BE2C (cell line): ENCODE data around the gene NARF. TPM values are rescaled to one million over a fixed set of nuclear protein-coding genes. Genes with fewer than 3 reads are reported as not detected.
"Not testable (repeated sequence)": the region's sequence is repeated elsewhere in the genome, so short reads cannot be mapped to it uniquely, and the experiment has no call there.

Experiments
- DNase-seq: peaks from one replicate; pipeline ENCODE4 v3.0.0-alpha.2; 2020
- H3K27me3 ChIP-seq: fragments of 250-450 bp; sonication (Bioruptor Pico); 2 replicates; pipeline ENCODE4 v1.5.1; 2020; ENCODE audit warnings: mild to moderate bottlenecking
- H3K36me3 ChIP-seq: fragments of 250-450 bp; sonication (Bioruptor Pico); 2 replicates; pipeline ENCODE4 v1.5.1; 2020; ENCODE audit warnings: mild to moderate bottlenecking
- H3K4me1 ChIP-seq: fragments of 250-450 bp; sonication (Bioruptor Pico); 2 replicates; pipeline ENCODE4 v1.5.1; 2020
- H3K4me3 ChIP-seq: 2 replicates; pipeline ENCODE4 v1.5.1; 2011; ENCODE audit warnings: low read depth, low read length
- H3K9me3 ChIP-seq: fragments of 250-450 bp; sonication (Bioruptor Pico); 2 replicates; pipeline ENCODE4 v1.5.1; 2020
- polyA plus RNA-seq: library from polyadenylated mRNA; unstranded; fragments of >200 nt; gene quantifications from one replicate; pipeline ENCODE4 v1.2.1, GENCODE V29; 2012; ENCODE audit warnings: low read depth, missing spikeins; ENCODE audit not compliant: insufficient read length, insufficient read depth
- TF ChIP-seq, protein P1 (sequence below): IDR thresholded peaks from 2 replicates; pipeline ENCODE4 v1.5.1; 2012; ENCODE audit warnings: mild to moderate bottlenecking, low read depth, low read length

Gene NARF
- polyA plus RNA-seq = 108 TPM

DNA sequence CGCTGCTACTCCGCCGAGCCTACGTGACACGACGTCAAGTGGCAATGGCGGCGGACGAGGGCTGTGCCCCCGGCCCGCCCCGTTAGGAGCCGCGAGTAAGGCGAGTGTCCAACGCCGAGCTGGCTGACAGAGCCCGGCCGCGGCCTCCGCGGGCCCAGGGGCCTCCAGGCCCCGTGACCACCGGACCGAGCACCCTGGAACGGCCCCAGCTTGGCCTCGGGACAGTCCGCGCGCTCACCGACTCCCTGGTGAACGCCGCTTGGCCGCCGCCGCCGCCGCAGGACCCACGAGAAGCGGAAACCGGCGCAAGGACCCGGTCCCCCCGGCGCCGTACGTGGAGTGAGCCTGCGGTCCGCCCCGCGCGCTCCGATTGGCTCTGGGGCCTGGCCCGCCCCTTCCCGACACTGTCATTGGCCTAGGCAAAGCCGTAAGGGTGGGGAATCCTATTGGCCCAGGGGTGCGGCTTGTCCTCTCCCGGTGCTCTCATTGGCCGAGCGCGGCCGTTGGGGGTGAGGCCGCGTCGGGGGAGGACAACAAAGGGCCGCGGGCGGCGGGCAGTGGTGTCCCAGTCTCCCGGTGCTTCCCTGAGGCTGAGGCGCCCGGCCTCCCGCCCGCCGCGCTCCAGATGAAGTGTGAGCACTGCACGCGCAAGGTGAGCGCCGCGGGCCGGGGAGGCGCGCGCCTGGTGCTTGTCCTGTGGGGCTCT, at the start of gene NARF:
Gene NARF (plus strand): TSS at position 563 of the 706 bp plus-strand sequence. CDS start 63 bp downstream, at position 626.
- no peaks in the 10 kb centered on the region for H3K9me3 ChIP-seq
- peak within 1 kb of the TSS; percentile 92 for H3K4me3 ChIP-seq
- peaks cover 19% of the 10 kb centered on the region for H3K36me3 ChIP-seq
- no peaks in the 10 kb centered on the region for H3K27me3 ChIP-seq
- H3K4me1 ChIP-seq = peaks cover 3% of the 10 kb centered on the region; the same call in 1 of the 2 replicates
- TF ChIP-seq, protein P1, sequence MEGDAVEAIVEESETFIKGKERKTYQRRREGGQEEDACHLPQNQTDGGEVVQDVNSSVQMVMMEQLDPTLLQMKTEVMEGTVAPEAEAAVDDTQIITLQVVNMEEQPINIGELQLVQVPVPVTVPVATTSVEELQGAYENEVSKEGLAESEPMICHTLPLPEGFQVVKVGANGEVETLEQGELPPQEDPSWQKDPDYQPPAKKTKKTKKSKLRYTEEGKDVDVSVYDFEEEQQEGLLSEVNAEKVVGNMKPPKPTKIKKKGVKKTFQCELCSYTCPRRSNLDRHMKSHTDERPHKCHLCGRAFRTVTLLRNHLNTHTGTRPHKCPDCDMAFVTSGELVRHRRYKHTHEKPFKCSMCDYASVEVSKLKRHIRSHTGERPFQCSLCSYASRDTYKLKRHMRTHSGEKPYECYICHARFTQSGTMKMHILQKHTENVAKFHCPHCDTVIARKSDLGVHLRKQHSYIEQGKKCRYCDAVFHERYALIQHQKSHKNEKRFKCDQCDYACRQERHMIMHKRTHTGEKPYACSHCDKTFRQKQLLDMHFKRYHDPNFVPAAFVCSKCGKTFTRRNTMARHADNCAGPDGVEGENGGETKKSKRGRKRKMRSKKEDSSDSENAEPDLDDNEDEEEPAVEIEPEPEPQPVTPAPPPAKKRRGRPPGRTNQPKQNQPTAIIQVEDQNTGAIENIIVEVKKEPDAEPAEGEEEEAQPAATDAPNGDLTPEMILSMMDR = no peak
- peak; percentile 99 for DNase-seq

DNA sequence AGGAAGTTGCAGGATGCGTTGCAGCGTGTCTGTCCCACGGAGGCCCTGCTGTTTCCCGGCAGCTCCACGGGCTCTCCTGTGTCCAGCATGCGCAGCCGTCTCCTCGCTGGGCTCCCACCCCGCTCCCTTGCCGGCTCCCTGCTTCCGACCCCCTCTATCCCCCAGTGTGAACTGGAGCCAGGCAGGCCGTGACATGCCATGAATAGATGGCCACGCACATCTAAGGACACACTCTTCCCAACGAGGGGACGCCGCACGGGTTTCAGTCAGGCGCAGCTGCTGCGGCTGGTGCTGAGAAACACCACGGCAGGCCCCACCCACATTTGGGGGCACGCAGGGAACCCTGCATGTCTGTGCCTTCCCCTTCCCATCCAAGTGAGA, 49.6 kb upstream of the NARF start:
- no peaks in the 10 kb centered on the region; the same call in 1 of the 2 replicates for H3K36me3 ChIP-seq
- H3K9me3 ChIP-seq = no peaks in the 10 kb centered on the region
- H3K4me1 ChIP-seq = peaks cover 12% of the 10 kb centered on the region
- no peaks in the 10 kb centered on the region for H3K27me3 ChIP-seq
- no peak for DNase-seq
- H3K4me3 ChIP-seq = no peak overlapping the region
- TF ChIP-seq, protein P1 = no peak

DNA sequence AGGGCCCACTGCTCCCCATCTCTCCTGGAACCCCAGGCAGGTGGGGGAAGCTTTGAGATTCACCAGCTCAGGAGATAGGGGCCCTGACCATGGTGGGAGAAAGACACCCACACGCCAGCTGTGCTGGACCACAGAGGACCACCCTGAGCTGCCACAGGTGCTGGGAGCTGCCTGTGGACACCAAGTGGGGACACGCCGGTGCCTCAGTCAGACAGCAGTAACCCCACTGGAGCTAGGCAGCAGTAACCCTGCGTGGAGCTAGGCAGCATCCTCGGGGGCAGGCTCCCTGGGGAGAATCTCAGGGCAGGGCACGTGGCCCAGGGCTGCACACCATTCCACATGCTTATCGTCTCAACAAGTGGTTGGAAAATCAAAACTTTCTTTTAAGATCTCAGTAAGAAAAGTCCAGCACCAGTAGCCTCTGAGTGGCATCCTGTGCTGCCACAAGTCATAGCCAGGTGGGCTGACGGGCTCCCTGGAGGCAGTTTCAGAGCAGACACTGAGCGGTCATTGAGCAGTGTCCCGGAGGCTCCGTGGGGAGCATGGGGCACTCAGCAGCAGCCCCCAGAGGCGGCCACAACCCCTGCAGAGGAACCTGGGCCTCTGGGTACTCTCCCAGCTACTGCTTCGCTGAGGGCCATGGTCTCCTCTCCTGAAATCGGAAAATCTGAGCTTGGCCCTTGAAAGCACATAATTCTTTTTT, 48.4 kb upstream of the NARF start:
- DNase-seq = no peak
- Histone ChIP-seq H3K4me3 (no peak overlapping the region), H3K36me3 (no peaks in the 10 kb centered on the region; the same call in 1 of the 2 replicates), H3K4me1 (peaks cover 12% of the 10 kb centered on the region), H3K9me3 (no peaks in the 10 kb centered on the region), H3K27me3 (no peaks in the 10 kb centered on the region)
- TF ChIP-seq, protein P1 = no peak

DNA sequence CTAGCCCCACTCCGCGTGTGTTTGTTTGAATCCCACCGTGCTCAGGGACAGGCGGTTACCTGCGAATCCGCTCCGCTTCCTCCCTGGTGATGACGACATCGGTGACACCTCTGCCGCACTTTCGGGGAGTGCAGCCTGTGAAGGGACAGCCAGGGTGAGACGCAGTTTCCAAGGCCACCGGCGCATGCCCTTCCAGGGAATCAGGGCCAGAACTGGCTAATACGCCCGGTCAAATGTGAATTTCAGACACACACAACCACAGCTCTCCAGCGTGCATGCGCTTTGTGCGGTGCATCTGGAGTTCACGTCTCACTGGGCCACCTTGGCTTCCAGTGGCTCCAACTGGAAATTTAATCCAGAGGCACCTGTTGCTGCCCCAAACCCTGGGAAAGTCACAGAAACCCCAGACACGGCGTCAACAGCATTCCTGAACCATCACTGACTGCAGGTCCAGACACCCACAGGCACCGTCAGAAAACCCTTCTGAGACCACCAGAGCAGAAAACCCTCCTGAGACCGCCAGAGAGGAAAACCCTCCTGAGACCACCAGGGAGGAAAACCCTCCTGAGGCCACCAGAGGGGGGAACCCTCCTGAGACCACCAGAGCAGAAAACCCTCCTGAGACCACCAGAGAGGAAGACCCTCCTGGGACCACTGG, 47.0 kb upstream of the NARF start:
- TF ChIP-seq, protein P1 = no peak
- Histone ChIP-seq H3K9me3 (no peaks in the 10 kb centered on the region), H3K27me3 (no peaks in the 10 kb centered on the region), H3K36me3 (no peaks in the 10 kb centered on the region; the same call in 1 of the 2 replicates), H3K4me1 (peaks cover 12% of the 10 kb centered on the region), H3K4me3 (no peak overlapping the region)
- DNase-seq = no peak

DNA sequence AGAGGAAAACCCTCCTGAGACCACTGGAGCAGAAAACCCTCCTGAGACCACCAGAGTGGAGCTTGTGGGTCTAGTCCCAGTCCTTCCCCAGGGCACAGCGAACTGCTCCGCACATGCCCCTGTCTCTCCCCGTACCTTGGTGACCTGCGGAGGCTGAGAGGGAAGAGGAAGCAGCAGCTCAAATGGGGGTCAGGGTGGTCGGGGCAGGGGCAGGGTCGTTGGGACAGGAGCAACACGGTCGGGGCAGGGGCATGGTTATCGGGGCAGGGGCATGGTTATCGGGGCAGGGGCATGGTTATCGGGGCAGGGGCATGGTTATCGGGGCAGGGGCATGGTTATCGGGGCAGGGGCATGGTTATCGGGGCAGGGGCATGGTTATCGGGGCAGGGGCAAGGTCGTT, 46.5 kb upstream of the NARF start:
- H3K9me3 ChIP-seq, H3K27me3 ChIP-seq, H3K36me3 ChIP-seq, DNase-seq, H3K4me3 ChIP-seq: not testable (repeated sequence)
- H3K4me1 ChIP-seq = peaks cover 12% of the 10 kb centered on the region
